HG03354 (cell line): ENCODE data around the gene RPTOR.

Source experiments
- ATAC-seq: cut with Tn5 transposase; IDR thresholded peaks from one replicate; pipeline ENCODE4 v1.9.1; 2021; ENCODE audit warnings: mild to moderate bottlenecking; ENCODE audit not compliant: unreplicated experiment, poor library complexity, severe bottlenecking

RPTOR gene

DNA sequence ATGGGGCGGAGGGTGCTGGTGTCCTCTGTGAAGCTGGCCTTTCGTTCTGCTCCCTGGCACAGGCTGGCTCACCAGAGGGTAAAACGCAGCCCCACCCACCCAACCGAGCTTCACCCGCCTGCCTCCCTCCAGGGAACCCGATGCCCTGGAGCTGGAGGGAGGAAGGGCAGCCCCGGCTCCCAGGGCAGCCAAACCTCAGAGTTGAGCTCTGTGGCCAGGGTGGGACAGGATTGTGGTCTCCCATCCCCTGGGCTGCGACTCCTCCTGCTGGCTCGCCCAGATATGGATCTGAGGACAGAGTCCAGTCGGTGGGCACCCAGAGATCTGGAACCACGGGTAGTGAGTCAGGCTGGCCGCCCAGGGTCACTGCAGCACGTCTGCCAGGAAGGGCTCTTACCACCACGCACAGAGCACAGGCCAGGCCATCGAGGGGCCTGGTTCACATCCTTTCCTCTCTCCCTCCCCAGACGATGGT is 404.4 kb downstream of the RPTOR start:
- ATAC-seq, result no peak

DNA sequence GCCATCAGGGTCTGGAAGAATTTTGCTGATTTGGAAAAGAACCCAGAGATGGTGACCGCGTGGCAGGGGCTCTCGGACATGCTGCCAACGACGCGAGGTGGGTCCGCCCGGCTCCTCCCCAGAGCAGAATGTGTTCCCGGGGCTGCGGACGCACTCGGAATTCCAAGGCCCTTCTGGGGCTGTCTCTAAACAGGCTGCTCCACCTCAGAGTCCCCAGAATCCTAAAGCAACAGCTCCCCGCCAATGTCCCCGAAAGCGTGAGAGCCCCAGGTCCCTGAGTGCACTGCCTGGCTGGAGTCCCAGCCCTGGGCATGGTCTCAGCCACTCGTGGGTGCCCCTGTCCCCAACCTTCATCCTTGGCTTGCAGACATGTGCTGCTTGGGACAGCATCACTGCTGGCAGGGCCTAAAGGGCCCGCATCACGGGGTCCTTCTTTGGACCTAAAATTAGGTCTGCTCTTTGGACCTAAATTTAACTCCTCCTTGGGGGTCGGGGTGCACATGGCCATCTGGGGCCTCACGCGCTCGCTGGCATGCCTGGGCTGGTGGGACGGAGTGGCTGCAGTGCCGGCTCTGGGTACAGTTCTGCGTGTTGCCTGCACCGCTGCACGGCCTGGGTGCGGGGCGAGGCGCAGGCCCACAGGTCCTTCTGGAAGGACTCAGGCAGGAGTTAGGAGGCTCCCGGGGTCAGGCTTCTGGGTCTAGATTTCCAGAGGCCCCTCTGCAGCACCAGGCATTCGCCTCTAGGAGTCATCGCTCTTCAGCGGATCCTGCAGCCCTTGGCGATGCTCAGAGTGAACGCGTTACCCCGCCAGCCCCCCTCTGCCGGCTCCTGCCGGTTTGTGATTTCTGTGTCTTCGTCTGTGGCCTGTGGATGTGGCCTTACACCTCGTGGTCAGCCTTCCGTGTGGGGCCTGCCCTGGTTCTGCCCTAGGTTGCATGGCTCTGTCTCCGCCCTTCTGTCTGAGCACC is 405.1 kb downstream of the RPTOR start:
- ATAC-seq, result no peak

DNA sequence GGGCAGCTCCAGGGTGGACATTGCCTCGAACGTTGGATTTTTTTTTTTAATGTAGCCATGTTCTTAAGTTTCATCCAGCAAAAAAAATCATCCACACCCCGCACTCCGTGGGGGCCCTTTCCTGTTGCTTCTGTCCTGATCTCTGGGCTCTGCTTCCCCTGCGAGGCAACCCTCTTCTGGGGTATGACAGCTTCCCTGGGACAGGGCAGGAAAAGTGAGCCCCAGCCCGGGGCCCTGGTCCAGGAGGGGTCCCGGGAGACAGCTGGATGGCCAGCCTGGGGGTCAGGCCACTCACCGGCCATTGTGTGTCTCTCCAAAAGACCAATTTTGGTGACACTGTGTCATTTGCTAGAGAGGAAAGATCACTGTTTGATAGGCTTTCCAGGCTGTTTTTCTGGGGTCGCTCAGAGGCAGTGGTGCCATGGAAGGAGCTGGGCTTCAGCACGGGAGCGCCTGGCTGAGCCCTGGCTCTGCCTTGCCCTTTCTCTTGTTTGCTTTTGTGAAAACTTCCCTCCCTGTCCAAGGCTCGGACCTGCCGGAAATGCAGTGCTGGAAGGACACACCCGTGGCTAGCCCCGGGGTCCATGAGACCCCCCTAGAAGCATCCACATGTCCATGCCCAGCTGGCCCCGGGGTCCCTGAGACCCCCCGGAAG is 406.0 kb downstream of the RPTOR start:
- no peak for ATAC-seq

DNA sequence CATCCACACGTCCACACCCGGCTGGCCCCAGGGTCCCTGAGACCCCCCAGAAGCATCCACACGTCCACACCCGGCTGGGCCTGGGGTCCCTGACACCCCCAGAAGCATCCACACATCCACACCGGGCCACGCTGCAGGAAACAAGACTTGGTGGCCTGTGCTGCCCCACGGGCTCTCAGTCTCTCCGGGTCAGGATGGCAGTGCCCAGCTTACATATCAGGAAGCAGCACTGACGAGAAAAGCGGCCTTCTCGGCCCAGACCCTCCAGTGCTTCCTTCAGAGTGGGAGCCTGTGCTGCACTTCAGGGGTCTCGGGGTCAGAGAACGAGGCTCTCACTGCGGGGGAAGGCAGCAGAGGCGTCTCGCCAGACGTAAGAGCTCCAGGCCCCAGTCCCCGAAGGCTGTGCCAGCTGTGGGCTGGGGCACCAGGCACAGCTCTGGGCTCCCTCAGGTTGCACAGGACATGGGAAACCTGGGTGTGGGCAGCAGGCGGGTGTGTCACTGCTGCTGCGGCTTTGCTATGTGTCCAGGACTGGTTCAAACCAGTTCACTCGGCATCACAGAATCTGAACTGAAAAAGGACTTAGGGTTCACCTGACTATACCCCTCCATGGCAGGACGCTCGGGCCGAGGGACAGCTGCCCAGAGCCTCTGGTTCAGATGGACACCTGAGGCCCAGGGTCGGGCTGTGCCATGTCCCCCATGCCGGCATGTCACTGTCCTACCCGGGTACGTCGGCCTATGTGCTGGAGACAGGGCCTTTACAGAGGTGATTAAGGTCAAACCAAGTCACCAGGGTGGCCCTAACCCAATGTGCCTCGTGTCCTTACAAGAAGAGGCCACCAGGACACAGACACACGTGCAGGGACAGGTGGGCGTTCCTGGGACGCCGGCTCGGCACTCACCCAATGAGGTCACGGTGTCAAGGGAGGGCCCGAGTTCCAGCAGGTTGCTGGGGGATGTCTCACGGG is 406.8 kb downstream of the RPTOR start:
- ATAC-seq, result no peak

DNA sequence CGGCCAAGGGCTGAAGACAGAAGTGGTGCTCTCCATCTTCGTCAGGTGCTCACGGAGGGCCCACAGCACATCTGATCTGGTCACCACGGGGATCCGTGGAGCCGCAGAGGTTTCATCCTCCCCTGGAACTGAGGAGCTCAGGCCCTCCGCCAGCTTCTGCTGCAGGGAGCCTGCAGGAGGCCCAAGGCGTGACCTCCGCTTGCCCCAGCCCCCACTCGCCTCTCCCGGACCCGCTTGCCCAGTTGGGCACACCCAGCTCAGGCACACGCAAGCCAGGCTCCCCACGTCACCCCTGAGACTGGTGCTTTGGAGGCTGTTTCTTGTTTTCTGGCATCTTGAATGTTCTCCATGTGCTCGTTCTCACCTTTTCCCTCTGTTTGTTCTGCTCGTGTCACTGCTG is 407.7 kb downstream of the RPTOR start:
- no peak for ATAC-seq

DNA sequence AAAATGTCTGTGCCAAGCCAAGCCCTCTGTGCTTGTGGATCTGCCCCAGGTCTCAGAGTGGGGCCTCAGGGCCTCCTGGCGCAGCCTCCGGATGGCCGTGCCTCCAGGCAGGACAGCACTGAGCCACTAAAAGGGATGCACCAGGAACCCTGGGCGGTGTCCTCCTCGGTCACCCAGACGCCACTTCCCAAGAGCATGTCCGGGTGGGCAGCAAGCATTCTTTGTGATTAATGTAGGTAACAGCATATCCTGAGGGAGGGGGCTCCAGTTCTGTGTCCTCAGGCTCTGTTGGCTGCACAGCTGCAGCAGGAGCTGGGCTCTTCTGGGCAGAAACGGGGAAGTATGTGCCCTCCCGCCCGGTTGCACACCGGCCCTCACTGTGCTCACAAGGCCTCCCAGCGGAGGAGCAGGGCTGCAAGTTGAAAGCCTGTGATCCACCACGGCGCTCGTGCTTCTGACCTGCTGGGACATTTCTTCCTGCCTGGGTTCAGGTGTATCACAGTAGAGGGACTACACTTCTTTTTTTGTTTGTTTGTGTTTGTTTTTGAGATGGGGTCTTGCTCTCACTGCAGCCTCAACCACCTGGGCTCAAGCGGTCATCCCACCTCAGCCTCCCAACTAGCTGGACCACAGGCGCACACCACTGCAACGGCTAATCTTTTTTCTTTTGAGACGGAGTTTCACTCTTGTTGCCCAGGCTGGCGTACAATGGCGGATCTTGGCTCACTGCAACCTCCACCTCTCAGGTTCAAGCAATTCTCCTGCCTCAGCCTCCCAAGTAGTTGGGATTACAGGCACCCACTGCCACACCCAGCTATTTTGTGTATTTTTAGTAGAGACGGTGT is 409.1 kb downstream of the RPTOR start:
- no peak for ATAC-seq

DNA sequence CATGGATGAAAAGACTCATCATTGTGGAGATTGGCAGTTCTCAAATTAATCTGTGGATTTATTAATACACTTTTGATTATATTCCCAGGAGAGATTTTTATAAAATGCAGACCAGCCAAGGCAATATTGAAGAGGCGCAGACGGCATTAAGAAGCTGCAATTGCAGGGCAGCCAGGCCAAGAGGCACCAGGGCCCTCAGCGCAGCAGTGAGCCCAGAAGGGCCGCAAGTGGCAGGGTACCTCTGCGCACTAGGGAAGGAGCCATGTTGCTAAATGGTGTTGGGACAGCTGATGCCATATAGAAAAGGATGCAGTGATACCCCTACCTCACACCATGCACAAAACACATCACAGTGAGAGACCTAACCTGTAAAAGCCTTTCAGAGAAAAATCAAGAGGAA is 410.4 kb downstream of the RPTOR start:
- no peak for ATAC-seq

DNA sequence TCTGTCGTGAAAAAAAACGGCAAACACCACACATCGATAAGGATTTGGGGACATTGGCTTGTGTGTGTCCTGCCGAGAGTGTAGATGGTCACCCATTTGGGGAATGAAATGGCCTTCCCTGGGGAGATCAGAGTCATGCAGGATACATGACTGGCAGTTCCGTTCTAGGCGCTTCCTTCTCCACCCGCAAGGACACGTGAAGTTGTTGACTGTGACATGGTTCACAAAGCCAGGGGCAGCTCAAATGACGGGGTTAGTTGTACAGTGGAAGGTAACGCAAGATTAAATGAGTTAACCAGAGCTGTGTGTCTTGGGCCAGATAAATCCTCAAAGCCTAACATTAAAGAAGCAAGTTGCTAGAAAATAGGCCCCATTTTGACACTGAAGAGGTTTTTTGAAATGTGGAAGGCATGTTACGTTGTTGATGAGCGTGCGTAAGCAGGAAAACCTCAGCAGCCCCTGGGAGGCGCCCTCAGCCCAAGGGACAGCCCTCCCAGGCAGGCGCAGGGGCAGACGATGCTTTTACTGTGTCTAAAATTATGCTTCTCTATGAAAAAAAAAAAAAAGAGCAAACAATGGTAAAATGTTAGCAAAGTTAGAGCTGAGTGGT is 411.1 kb downstream of the RPTOR start:
- ATAC-seq, result no peak

DNA sequence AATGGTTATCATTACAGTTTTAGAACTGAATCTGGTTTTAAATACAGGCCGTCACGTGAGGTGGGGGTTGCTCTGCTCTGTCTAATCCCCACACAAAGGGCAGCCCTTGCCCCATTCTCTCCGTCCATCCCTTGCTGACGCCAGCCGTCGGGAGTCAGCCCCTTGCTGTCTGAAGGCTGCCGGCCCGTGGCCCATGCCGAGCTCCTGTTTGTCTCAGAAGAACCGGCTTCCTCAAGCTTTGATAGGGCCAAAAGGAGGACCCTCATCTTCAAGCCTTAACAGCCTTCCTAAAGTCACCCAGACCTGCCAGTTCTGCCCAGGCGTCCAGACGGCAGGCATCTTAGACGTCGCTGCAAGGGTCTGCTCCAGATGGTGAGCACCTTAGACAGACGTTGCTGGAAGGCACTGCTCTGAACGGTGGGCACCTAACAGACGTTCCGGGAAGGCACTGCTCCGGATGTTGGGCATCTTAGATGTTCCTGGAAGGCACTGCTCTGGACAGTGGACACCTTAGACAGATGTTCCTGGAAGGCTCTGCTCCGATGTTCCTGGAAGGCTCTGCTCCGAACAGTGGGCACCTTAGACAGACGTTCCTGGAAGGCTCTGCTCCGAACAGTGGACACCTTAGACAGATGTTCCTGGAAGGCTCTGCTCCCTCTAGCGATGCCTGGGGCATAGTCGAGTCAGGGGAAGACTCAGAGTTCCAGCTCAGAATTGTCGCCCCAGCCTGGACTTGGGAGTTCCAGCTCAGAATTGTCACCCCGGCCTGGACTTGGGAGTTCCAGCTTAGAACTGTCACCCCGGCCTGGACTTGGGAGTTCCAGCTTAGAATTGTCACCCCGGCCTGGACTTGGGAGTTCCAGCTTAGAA is 411.9 kb downstream of the RPTOR start:
- no peak for ATAC-seq

DNA sequence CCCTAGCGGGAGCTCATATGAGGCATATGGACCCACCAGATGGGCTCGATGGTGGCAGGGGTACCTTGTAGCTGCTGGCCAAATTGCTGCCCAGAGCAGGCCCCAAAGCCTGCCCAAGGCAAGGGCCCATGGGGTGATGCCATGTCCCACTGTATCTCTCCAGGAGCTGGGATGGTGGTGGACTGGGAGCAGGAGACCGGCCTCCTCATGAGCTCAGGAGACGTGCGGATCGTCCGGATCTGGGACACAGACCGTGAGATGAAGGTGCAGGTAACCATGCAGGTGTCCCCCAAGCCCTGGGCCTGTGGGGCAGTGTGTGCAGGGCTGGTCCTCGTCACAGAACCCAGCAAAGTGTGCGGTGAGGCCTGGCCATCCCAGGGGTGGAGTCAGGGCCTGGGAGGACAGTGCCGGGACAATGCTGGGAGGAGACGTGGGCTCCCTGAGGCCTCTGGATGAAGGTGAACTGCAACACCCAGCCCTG is 412.9 kb downstream of the RPTOR start:
- no peak for ATAC-seq

DNA sequence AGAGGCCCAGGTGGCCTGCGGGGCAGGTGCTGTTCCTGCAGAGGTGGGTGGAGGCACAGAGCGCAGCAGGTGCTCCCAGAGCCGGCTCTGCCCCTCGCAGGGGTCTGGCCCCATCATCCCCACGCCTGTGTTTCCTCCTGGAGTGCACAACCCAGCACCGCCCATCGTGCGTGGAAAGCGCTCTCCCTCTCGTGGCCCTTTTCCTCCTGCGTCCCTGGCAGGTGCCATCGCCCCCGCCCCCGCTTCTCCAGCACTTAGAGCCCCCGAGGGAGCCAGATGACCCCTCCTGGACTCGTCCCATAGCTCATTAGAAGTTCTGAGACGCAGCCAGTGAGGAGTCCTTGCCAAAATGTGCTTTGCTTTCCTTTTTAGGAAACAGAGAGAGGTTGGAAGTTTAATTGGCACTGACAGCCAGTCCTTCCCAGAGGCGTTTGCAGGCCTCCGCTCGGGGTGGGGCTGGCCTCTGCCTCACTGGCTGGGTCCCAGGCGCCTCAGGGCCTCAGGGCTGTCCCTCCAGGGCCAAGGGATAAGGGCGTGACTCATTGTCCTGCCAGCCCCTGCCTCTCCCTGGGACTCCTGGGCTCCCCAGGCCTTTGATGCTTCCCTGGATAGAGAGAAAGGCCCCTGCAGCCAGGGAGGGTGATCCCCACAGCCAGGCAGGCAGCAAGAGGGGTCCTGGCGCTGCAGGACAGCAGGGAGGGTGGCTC is 414.8 kb downstream of the RPTOR start:
- ATAC-seq, result no peak

DNA sequence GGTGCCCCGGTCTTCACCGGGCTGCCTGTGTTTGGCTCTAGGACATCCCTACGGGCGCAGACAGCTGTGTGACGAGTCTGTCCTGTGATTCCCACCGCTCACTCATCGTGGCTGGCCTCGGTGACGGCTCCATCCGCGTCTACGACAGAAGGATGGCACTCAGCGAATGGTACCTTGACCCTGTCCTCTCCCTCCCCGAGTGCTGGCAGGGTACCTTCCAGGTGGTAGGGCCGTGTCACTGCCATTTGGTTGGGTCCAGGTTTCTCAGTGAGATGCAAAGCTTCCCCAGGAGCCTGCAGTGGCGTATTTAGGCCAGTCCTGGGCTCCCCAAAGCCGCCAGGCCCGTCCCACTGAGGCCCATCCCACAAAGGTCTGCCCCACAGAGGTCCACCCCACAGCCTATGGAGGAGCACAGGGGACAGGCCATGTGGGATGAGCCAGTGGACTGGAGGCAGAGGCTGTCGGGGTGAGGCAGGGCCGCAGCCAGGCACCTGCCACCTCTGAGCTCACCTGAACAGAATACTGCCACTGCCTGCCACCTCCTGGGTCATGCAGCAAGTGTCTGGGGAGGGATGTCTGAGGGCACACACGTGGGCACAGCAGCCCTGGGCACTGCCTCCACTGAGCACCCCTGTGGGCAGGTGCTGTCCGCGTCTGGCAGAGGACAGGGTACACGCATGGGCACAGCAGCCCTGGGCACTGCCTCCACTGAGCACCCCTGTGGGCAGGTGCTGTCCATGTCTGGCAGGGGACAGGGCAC is 415.6 kb downstream of the RPTOR start:
- no peak for ATAC-seq

DNA sequence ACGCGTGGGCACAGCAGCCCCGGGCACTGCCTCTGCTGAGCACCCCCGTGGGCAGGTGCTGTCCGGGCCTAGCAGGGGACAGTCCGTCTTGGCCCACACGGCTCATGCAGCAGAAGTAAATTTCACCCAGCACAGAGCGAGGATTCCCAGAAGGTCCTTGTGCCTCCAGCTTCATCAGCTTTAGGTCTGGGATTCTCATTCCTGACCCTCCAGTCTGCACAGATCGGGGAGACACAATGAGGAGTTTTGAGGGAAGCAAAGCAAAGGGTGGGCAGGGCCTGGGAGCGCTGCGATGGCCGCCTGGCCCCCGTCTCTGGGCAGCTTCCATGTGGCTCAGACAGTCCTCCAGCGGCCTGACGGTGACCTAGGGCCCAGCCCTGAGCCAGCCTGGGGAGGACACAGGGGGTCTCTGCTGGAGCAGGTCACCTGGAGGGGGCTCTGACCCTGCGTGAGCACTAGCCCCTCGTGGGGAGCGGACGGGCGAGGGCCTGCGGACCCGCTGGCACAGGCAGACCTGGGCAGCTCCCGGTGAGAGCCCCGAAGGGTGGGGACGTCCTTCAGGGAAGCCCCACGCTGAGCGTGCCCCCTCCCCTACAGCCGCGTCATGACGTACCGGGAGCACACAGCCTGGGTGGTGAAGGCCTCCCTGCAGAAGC is 416.3 kb downstream of the RPTOR start:
- ATAC-seq, result no peak

DNA sequence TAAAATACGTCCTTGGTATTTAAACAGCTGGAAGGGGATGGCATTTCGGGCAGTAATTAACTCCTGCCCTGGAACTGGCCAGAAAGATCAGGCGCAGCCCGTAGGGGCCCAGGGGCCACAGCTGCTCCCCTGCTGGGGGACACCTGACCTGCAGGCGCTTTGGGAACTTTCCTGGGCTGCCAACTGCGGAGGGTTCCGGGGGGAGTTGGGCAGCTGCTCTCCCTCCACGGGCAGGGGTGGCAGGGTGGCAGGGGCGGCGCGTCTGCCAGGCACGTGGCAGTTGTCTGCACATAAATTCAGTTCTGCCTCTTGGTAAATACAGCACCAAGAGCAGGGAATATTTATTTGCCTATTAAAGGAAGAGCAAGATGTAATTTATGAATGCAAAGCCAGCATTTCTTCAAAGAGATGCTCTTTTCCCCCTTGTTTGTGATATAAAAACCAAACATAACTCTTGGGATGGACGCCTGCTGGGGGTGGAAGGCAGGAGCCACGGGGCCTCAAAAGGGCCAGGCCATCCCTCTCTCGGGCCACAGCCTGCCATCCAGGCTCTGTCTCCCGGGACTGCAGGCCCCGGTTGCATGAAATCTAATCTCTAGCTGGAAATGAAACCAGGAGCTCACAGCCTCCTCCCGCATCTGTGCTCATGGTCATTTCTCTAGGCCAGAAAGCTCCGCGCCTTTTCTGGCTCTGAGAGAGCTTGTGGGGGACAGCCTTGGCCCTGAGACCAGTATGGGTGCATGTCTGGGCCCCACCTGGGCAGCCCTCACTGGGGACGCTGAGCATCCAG is 417.1 kb downstream of the RPTOR start:
- ATAC-seq, result no peak
